B cell (primary cell): Measurements from ENCODE around the gene EDC3.

Experiments used
- EZH2 ChIP-seq: IDR thresholded peaks from 2 replicates; pipeline ENCODE4 v1.6.1; 2012; ENCODE audit warnings: borderline replicate concordance, low read depth, mild to moderate bottlenecking, moderate library complexity, low read length; ENCODE audit not compliant: insufficient read depth, poor library complexity, severe bottlenecking
- TF ChIP-seq, protein P1 (sequence below): fragments of 200-600 bp; IDR thresholded peaks from one replicate; pipeline ENCODE4 v1.8.0; 2022; ENCODE audit warnings: antibody characterized with exemption, mild to moderate bottlenecking

DNA sequence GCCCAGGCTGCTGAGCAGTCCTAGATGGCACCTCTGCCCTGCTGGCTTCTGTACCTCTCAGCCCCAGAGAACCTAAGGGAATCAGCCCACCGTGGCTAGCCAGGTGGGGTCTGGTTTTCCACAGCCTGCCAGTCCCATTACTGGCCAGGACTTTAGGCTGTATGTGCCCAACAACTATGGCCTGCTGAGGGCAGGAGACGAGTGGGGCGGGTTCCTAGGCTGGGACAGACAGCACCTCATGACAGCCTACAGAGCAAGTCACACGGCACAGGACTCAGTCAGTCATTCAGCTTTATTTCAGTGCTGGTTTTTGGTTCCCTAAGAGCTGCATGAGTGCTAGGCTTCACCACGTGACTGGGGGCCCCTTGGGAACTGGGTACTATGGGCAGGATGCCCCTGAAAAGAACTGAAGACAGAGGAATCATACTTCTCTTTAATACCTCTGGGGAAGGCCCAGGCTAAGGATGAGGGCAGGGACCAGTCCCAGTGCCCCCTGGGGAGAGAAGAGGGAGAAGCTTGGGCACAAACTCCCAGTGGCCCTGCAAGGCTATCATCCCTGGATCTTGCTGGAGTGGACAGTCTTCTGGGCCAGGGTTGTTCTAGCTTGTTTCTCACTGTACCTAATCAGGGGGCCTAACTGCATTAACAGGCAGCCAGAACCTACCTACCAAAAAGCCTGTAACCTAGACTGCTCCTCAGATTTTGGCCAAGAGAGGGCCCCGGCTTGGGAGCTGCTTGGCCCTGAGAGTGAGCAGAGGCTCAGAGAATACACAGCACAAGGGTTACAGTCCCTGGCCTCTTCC is 65.3 kb downstream of the EDC3 start:
- TF ChIP-seq, protein P1, sequence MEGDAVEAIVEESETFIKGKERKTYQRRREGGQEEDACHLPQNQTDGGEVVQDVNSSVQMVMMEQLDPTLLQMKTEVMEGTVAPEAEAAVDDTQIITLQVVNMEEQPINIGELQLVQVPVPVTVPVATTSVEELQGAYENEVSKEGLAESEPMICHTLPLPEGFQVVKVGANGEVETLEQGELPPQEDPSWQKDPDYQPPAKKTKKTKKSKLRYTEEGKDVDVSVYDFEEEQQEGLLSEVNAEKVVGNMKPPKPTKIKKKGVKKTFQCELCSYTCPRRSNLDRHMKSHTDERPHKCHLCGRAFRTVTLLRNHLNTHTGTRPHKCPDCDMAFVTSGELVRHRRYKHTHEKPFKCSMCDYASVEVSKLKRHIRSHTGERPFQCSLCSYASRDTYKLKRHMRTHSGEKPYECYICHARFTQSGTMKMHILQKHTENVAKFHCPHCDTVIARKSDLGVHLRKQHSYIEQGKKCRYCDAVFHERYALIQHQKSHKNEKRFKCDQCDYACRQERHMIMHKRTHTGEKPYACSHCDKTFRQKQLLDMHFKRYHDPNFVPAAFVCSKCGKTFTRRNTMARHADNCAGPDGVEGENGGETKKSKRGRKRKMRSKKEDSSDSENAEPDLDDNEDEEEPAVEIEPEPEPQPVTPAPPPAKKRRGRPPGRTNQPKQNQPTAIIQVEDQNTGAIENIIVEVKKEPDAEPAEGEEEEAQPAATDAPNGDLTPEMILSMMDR: peak; percentile 22
- TF ChIP-seq EZH2: no peak
